IPS DF 6.9 (cell line): ENCODE measurements around the gene MEX3A.
A peak's percentile ranks its signal among the peaks of the same experiment; 100 is the strongest.
"Not testable (repeated sequence)": the region's sequence is repeated elsewhere in the genome, so short reads cannot be mapped to it uniquely, and the experiment has no call there.

Experiments used
- DNase-seq: peaks from one replicate; pipeline ENCODE4 v3.0.0-alpha.2; 2013; ENCODE audit warnings: low read depth, low spot score
- H3K27ac ChIP-seq: one replicate; pipeline ENCODE4 v1.5.1; 2013; ENCODE audit warnings: low read length, control low read depth
- H3K27me3 ChIP-seq: 2 replicates; pipeline ENCODE4 v1.6.1; 2013; ENCODE audit warnings: mild to moderate bottlenecking, low read length; ENCODE audit not compliant: control insufficient read depth, insufficient read depth
- H3K36me3 ChIP-seq: 2 replicates; pipeline ENCODE4 v1.6.1; 2013; ENCODE audit warnings: low read length; ENCODE audit not compliant: control insufficient read depth, insufficient read depth
- H3K4me1 ChIP-seq: 2 replicates; pipeline ENCODE4 v1.6.1; 2013; ENCODE audit warnings: low read length; ENCODE audit not compliant: control insufficient read depth, insufficient read depth
- H3K4me3 ChIP-seq: 2 replicates; pipeline ENCODE4 v1.5.1; 2013; ENCODE audit warnings: mild to moderate bottlenecking, low read length
- H3K9me3 ChIP-seq: 2 replicates; pipeline ENCODE4 v1.6.1; 2013; ENCODE audit warnings: low read length, inconsistent platforms; ENCODE audit not compliant: control insufficient read depth, insufficient read depth
- whole genome bisulfite sequencing: extraction: QIAGEN DNeasy Blood & Tissue Kit; methylation state at CpG from one replicate; pipeline ENCODE4 v1.1.7; 2013; ENCODE audit warnings: mixed read lengths, missing lambda C conversion rate; ENCODE audit not compliant: insufficient read length, insufficient coverage; 5-methylcytosine and 5-hydroxymethylcytosine counted together

MEX3A gene

DNA sequence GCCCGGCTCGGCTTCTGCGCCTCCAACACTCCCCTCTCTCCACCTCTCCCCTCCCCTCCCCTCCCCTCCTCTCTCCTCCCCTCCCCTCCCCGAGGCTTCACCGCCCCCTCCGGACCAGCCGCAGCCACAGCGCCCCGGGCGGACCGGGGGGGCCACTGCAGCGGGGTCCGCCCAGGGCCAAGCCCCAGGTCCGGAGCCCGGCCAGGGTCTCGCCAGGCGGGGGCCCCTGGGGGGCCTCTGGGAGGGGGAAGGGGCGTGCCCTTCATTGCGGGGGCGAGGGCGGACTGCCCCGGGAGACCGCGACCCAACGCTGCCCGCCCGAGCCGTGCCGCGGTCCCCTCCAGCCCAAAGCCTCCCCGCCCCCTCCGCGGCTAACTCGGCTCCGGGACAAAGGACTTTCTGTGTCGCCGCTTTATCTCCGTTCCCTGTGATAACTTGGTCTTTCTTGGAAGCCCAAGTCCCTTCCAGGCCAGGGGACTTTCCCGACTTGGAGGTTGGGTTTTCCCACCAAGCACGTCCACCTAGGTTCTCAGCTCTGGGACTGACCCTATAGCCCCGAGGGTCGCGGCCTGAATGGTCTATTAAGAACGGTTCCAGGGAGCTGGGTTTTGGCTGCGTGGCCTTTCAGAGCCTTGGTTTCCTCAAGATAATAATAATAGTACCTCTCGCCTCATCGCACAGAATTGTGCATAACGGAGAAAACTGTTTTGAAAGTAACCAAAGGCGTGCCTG lies 28.3 kb downstream of the MEX3A start, which contains the start of gene UBQLN4:
TSS of gene UBQLN4 (minus strand) at position 31 of the 732 bp plus-strand sequence. CDS start 97 bp downstream, outside the sequence.
- H3K4me3 ChIP-seq, result peak within 1 kb of the TSS; percentile 79; the same call in 1 of the 2 replicates
- peak; percentile 50 for DNase-seq
- no CpG with 5 or more reads among the region's 49 CpGs for WGBS
- peaks cover 3% of the 10 kb centered on the region; the same call in 1 of the 2 replicates for H3K4me1 ChIP-seq
- H3K36me3 ChIP-seq, result peaks cover 2% of the 10 kb centered on the region
- no peaks in the 10 kb centered on the region for H3K9me3 ChIP-seq
- no peak within 1 kb of the TSS for H3K27ac ChIP-seq
- H3K27me3 ChIP-seq, result no peaks in the 10 kb centered on the region

DNA sequence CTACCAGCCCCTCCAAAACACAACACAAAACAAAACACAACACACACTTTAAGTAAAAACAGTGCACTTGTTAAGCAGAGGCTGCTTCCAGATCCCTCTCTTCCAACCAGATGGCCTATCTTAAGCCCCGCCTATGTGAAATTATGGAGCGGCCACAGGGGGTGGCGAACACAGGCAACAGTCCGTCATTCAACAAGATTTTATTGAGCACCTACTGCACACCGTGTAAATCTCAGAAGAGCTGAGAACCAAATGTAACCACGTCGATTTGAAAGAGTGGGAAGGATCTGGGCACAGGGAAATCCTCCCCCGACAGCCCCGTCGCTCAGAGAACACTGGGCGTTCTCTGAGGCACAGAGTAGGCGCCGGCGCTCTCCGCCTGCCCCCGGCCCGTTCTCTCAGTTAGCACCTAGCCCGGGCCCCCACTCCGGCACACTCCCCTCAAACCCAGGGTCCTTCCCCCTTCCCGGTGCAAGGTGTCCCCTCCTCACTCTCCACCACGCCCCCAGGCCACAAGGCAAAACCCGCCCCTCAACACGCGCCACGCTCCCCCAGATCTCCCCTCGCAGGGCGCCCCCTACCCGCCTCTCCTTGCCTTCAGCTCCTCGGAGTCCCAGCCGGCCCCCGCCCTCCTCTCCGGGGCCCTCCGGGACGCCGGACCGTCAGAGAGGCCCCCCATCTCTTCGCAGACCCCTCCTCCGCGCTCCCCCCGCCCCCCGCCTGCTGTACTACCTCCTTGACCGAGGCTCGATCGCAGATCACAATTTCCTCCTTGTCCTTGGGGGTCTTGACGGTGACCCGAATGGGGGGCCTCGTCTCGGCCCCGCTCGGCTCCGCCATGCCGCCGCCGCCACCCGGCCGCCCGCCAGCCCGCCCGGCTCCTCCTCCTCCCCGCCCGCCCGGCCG lies 29.1 kb downstream of the MEX3A start:
- peaks cover 4% of the 10 kb centered on the region for H3K36me3 ChIP-seq
- no peak overlapping the region for H3K27ac ChIP-seq
- H3K4me3 ChIP-seq, result peak overlapping the region; percentile 79; the same call in 1 of the 2 replicates
- peaks cover 3% of the 10 kb centered on the region; the same call in 1 of the 2 replicates for H3K4me1 ChIP-seq
- WGBS, result no CpG with 5 or more reads among the region's 63 CpGs
- no peaks in the 10 kb centered on the region for H3K27me3 ChIP-seq
- no peaks in the 10 kb centered on the region for H3K9me3 ChIP-seq
- DNase-seq, result no peak

DNA sequence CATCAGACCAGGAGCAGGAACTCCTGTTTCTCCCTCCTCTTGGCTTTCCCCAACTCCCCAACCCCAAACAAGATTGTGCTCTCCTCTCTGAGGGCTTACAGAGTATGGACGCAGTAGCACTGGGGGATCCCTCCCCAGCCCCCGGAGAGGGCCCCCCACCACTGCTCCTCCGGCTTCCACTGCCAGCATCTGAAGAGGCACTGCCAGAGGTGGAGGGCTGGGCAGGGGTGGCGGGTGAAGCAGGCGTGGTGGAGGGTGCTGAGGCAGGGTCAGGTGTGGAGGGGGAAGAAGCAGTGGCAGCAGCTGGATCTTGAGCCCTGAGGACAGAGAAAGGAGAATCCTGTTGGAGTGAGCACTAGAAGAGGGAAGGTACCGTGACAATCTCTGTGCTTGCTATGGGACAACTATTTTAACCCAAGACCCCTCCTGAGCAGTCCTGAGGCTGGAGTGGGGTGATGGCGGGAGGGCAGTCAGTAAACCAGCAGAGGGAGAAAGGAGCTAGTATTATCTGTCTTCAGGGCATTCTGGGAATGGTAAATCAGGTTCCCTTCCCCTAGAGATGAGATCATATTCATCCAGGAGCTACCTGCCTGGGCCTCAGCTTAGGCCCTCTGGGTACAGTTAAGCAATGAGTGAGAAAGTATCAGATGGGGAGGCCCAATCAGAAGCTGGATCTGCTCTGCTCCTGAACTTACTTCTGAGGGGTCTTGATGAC lies 31.1 kb downstream of the MEX3A start:
- H3K36me3 ChIP-seq, result peaks cover 6% of the 10 kb centered on the region
- H3K4me1 ChIP-seq, result peaks cover 3% of the 10 kb centered on the region; the same call in 1 of the 2 replicates
- H3K9me3 ChIP-seq, result no peaks in the 10 kb centered on the region
- no peak for DNase-seq
- no peak overlapping the region for H3K4me3 ChIP-seq
- WGBS, result no CpG with 5 or more reads among the region's 7 CpGs
- H3K27ac ChIP-seq, result no peak overlapping the region
- no peaks in the 10 kb centered on the region for H3K27me3 ChIP-seq

DNA sequence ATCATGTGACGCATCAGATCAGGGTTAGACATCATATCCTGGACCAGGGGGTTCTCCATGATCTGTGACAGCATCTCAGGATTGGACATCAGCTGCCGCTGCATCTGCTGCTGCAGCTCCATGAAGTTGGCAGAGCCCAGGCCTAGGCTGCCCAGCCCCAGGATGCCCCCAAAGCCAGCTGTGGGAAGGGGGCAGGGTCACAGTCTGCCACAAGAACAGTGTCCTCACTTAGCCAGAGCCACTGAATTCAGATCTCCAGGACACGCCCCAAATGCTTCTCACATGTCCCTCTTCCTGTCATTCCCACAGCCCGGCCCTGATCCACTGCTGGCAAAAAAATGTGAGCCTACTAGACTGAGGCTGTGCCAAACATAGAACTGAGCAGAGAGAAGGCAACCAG lies 31.9 kb downstream of the MEX3A start:
- WGBS, result no CpG with 5 or more reads among the region's 4 CpGs
- H3K9me3 ChIP-seq, result no peaks in the 10 kb centered on the region
- peaks cover under 1% of the 10 kb centered on the region; the same call in 1 of the 2 replicates for H3K4me1 ChIP-seq
- no peaks in the 10 kb centered on the region for H3K27me3 ChIP-seq
- H3K36me3 ChIP-seq, result peaks cover 6% of the 10 kb centered on the region
- H3K27ac ChIP-seq, result no peak overlapping the region
- DNase-seq, result no peak
- no peak overlapping the region for H3K4me3 ChIP-seq

DNA sequence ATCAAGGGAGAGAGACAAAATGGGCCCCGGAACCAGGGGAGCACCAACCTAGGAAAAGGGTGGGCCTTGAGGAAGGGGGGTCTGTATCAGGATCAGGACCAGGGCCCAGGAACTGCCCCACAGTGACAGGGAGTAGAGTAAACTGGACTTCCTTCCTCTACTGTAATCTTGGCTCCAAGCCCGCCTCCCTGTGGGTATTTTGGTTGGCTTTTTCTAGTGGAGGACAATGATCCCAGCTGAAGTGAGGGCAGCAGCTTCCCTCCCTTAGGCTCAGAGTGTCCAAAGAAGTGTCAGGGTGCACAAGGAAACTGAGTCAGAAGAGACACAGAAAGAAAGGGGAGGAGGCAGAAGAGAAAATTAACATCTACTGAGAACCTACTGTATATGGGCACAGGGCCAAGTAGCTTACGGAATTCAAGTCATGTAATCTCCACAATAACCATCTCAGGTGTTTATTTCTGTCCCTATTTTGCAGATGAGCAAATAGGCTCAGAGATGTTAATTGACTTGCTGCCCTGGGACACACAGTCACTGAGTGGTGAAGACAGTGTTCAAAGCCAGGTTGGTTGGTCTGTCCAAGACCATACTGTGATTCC lies 33.5 kb downstream of the MEX3A start:
- no CpG with 5 or more reads among the region's 3 CpGs for WGBS
- Histone ChIP-seq H3K4me3 (no peak overlapping the region), H3K36me3 (peaks cover 10% of the 10 kb centered on the region)

DNA sequence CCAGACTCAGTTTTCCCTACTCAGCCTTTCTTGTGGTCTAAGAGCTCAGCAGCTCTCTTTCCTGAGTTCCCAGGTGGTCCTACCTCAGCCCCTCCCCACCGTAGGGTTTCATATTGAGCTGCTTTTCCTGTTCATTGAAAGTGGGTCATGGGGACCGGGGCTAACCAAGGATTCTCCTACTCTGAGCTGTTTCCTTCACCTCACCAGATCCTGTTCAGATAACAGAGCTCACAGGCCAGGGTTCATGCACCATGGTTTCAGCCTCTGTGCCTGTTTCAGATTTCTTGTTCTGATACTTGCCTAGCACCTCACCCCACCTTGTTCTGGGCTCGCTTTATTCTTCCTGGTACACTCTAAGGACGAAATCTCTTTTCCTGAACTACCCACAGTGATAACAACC lies 37.2 kb downstream of the MEX3A start:
- H3K9me3 ChIP-seq, result no peaks in the 10 kb centered on the region
- no peak for DNase-seq
- H3K27ac ChIP-seq, result no peak overlapping the region
- H3K36me3 ChIP-seq, result peaks cover 23% of the 10 kb centered on the region
- WGBS, result no CpG with 5 or more reads among the region's 4 CpGs
- no peaks in the 10 kb centered on the region for H3K27me3 ChIP-seq
- no peaks in the 10 kb centered on the region for H3K4me1 ChIP-seq
- no peak overlapping the region for H3K4me3 ChIP-seq

More for the DNA sequence above, 33.5 kb downstream of the MEX3A start:
- Histone ChIP-seq H3K4me1 (no peaks in the 10 kb centered on the region), H3K27ac (no peak overlapping the region), H3K9me3 (no peaks in the 10 kb centered on the region), H3K27me3 (no peaks in the 10 kb centered on the region)
- DNase-seq, result no peak

DNA sequence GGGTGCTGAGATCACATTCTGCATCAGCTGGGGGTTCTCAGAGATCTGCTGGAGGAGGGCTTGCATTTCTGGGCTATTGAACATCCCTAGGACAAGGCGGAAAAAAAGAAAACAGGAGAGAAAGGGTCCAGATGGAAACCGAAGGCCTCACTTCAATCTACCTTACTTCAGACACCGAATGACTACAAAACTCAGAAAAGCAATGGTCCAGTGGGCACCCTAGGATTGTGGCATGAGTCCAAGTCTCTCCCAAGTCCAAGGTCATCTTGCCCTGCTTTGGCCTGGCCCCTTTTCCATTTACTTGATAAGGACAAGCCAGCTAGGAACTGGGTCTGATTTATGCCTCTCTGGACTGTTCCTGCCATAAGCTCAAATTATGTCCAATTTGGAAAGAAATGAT lies 39.4 kb downstream of the MEX3A start:
- no peaks in the 10 kb centered on the region for H3K4me1 ChIP-seq
- H3K4me3 ChIP-seq, result no peak overlapping the region
- no peak for DNase-seq
- H3K36me3 ChIP-seq, result peaks cover 17% of the 10 kb centered on the region
- no peak overlapping the region for H3K27ac ChIP-seq
- H3K27me3 ChIP-seq, result no peaks in the 10 kb centered on the region
- no peaks in the 10 kb centered on the region for H3K9me3 ChIP-seq
- WGBS, result no CpG with 5 or more reads among the region's 3 CpGs

DNA sequence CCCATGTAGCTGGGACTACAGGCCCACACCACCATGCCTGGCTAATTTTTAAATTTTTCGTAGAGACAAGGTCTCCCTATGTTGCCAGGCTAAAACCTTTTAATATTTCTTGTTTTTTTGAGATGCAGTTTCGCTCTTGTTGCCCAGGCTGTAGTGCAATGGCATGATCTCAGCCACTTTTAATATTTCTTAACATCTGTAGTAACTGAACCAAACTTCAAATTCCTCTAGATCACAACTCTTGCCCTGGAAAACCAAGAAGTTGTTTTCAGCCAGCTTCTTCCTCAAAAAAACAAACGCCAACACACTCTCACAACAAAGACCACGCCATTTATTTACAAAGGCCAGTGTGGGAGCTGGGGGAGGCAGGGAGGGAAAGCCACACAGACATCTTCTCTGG lies 47.3 kb downstream of the MEX3A start:
- H3K27me3 ChIP-seq, H3K36me3 ChIP-seq, H3K4me1 ChIP-seq, H3K9me3 ChIP-seq, DNase-seq, H3K27ac ChIP-seq, H3K4me3 ChIP-seq: not testable (repeated sequence)
- WGBS, result 100% methylated on average over 1 of the region's 4 CpGs

DNA sequence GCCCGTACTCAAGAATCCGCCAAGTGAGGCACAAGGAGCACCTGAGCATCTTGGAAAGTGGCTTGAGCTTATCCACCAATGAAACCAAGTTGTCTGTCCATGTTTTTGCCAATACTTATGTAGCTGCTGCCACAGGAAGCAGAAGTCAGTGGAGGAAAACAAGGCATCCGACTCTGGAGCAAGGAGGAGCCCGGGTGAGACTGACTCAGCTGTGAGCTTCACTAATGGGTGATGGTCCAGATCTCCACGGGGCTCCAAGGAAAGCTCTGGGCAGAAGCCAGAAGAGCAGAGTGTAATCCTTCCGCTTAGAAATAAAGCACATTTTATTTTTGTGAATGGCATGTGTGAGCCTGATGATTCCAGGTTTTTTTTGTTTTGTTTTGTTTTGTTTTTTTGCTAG lies 49.3 kb downstream of the MEX3A start:
- Histone ChIP-seq H3K4me1 (no peaks in the 10 kb centered on the region), H3K27ac (no peak overlapping the region), H3K36me3 (no peaks in the 10 kb centered on the region), H3K4me3 (no peak overlapping the region), H3K9me3 (no peaks in the 10 kb centered on the region), H3K27me3 (no peaks in the 10 kb centered on the region; the same call in 1 of the 2 replicates)
- no peak for DNase-seq
- WGBS, result no CpG with 5 or more reads among the region's 6 CpGs

DNA sequence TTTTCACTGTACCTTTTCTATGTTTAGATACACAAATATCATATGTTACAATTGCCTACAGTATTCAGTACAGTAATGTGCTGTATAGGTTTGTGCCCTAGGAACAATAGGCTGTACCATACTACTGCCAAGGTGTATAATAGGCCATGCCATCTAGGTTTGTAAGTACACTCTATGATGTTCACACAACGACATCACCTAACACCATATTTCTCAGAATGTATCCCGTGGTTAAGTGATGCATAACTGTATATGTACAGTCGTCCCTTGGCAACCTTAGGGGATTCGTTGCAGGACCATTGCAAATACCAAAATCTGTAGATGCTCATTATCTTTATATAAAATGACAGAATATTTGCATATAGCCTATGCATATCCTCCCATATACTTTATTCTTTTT lies 55.7 kb downstream of the MEX3A start:
- no peaks in the 10 kb centered on the region for H3K4me1 ChIP-seq
- H3K27ac ChIP-seq, result no peak overlapping the region
- no CpG with 5 or more reads among the region's 4 CpGs for WGBS
- no peaks in the 10 kb centered on the region for H3K27me3 ChIP-seq
- H3K9me3 ChIP-seq, result no peaks in the 10 kb centered on the region
- H3K4me3 ChIP-seq, result no peak overlapping the region
- no peaks in the 10 kb centered on the region for H3K36me3 ChIP-seq
- DNase-seq, result no peak
